H1 (cell line): ENCODE data around the gene SH3PXD2B. TPM values are rescaled to one million over a fixed set of nuclear protein-coding genes. Genes with fewer than 3 reads are reported as not detected.

Experiments
- TCF12 ChIP-seq: IDR thresholded peaks from 2 replicates; pipeline ENCODE4 v1.6.1; 2011; ENCODE audit warnings: low read depth, mild to moderate bottlenecking, low read length
- polyA plus RNA-seq, 7 experiments: library from polyadenylated mRNA; depleted of rRNA in 3 of 7; stranded (reverse) in 5 of 7; unstranded in 2 of 7; fragments of >200 nt in 5 of 7; fragments of 200-250 nt in 2 of 7; gene quantifications; 1 replicate in 5 of 7; 2 replicates in 1 of 7; 4 replicates in 1 of 7; pipeline versions ENCODE4 v1.2.1 to v1.2.3, GENCODE V29; 2011 to 2013; ENCODE audit warnings: missing spikeins in 2 of 7, mixed read lengths in 2 of 7
- total RNA-seq: library from RNA; stranded (reverse); fragmentation: NEBNext Ultra II Directional; extraction: Animal tissue kit (Norgen Biotek cat#: 25700); gene quantifications from 2 replicates; pipeline ENCODE4 v1.2.1, GENCODE V29; 2021

Gene SH3PXD2B
- total and polyA plus RNA-seq, 2 of the 8 experiments (the other 6 are each of a cell fraction or from before 2014, with no cell fraction given) = 32.9 to 72.9 TPM

GRCh38 chr5:172501708-172502320, 47.5 kb upstream of the SH3PXD2B start (continued):
- no peak for TF ChIP-seq TCF12
- TF ChIP-seq, all 59 proteins: peak for 0
